Ureter (tissue), 1 donor: Measurements from ENCODE around the gene DUSP10. TPM values are rescaled to one million over a fixed set of nuclear protein-coding genes. Genes with fewer than 3 reads are reported as not detected.
A peak's percentile ranks its signal among the peaks of the same experiment; 100 is the strongest.

Experiments used
- DNase-seq: peaks from one replicate; pipeline ENCODE4 v3.0.0-alpha.2; 2020; ENCODE audit warnings: low spot score
- total RNA-seq: library from RNA; stranded (reverse); gene quantifications from one replicate; pipeline ENCODE4 v1.2.4, GENCODE V29; 2023
- donor health status: DM: yes; HTN: yes; CAD: no.

The DUSP10 gene
- total RNA-seq, 1 donor from 2014 or later = 5.0 TPM

DNA sequence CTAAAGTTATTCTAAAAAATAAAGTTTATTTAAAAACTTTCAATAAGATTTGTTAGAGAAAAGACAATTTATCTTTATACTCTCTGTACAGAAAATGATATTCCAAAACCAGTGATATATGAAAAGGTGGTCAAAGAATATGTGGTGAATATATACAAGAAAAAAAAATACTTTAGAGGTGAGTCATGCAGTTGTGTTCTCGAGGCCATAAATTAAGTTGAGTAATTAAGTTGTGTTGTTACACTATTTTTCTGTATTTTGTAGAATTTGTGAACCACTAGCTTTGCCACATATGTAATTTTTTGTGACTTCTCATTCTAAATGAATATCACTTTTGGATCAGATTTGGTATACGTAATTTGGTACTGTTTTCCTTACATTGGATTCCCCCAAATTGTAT is 23.6 kb upstream of the DUSP10 start:
- DNase-seq = no peak

GRCh38 chr1:221762121-221762520 is 20.2 kb upstream of the DUSP10 start:
- no peak for DNase-seq

DNA sequence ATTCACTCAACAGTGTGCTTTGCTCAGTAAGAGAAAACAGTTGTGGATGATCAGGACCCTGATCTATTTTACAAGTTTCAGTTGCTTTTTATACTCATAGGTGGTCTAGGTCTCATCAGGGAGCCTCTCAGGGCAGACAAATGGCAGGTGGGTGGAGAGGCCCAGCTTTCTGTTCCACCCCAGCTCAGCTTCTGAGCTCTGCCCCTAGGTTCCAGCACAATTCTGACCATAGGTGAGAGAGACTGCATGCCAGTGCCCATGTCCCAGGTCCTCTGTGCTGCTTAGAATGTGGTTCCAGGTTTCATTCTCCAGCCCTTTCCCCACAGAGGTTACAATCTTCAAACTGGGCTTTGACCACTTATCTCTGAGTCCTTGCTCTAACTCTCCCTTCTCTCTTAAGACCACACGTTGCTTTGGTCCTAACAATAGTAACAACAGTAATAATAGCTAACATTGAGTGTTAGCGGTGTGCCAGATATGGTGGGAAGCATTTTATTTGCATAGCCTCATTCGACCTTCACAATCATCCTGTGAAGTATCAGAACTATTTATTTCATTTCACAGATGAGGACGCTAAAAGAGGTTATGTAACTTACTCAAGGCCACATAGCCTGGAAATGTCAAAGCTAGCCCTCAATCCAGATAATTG is 19.6 kb upstream of the DUSP10 start:
- DNase-seq = no peak

DNA sequence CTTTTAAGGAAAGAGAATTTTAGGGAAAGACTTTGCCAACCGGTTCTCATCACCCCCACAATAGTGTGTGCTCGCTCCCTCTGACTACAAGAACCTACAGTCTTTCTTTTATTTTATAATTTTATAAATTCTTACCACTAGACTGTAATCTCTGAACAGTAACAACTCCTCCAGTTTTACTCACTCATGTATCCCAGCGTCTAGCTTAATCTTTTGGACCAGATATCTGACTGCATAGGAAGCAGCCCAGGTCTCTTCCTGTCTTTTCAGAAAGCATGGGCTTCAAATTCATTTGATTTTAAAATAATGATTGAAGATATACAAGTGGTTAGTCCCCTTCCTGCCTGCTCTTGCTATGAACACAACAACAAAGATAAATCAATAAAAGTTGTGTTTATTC is 19.0 kb upstream of the DUSP10 start:
- no peak for DNase-seq

GRCh38 chr1:221759436-221759835 is 17.5 kb upstream of the DUSP10 start:
- no peak for DNase-seq

GRCh38 chr1:221758455-221758854 is 16.6 kb upstream of the DUSP10 start:
- DNase-seq = no peak

GRCh38 chr1:221756830-221757551 is 15.1 kb upstream of the DUSP10 start:
- DNase-seq = no peak

DNA sequence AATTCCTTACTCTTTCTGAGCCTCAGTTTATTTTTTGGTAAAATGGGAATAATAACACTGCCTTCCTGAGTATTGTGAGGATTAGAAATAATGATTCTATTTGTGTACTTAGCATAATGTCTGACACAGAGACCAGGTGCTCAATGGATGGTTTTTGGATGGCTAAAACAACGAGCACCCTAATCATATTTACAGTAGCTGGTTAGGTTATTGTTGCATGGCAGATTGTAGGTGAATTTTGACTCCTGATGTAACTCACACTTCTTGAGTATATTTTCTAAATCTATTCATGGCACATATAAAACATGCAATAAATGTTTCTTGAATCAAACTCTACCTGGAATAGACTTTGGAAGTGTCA is 11.9 kb upstream of the DUSP10 start:
- no peak for DNase-seq

- no peak for DNase-seq
Observed at GRCh38 chr1:221751226-221751887, 9.5 kb upstream of the DUSP10 start.

GRCh38 chr1:221748981-221749380 is 7.1 kb upstream of the DUSP10 start:
- no peak for DNase-seq

DNA sequence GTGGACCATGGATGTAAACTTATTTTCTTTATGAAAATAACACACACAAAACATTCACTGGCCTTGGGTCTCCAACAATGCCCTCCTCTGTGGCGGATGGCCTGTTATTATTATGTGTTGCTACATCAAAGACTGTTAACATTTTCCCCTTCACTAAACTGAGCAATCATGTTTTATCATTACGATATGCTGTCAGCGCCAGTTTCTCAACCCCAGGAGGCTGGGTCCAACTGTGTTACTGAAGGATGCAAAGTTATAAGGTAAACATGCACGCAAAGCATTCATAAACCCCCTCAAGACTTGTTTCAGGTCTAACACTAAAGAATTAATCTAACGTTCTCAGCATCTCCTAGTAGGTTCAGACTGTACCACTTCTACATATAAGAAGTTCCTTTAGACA is 6.0 kb upstream of the DUSP10 start:
- DNase-seq = no peak

GRCh38 chr1:221743416-221744208 is 1.7 kb upstream of the DUSP10 start:
- no peak for DNase-seq

- peak; percentile 82 for DNase-seq
Observed at GRCh38 chr1:221742555-221743415, 896 bp upstream of the DUSP10 start.

- DNase-seq = peak; percentile 50
Observed at GRCh38 chr1:221740993-221741702, 741 bp downstream of the DUSP10 start.

DNA sequence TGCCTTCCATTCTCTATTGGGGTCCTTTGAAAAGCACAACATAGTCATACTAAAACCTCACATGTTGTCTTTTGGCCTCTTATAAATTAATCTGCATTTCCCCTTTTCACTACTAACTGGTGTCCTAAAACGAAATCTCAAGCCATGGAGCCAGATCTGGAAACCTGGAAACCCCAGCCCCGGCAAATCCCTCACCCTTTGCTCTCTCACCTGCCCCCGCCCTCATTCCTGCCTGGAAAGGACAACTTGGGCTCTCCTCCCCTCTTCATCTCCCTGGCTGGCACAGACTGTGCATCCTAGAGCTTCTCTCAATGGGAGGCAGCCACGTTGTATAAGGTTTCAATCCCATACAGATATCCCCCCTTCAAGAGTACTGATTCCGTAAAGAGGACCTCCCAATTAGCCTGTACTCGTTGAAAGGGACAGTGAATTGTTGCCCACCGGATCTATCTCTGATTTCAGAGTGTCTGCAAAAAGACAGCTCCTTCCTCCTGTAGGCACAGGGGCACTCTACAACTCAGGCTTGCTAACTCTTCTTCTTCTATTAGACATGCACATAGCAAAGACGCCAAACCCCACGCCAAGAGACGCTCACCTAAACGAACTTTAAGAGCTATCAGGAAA is 1.4 kb downstream of the DUSP10 start:
- no peak for DNase-seq

DNA sequence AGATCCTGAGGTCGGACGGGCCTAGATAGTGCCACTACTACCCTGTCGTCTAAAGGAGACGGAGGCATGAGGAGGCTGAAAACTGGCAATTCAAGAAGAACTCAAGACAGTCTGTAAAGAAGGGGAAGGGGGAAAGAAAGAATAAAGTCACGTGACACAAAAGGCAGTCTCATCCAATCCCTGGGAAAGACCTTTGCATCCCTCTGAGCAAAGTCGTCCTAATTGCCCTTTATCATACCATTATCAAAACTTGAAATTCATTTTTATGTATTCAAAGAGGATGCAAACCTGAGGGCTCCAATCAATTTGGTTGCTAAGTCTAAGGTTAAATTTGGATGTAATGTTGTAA is 2.2 kb downstream of the DUSP10 start:
- DNase-seq = no peak

GRCh38 chr1:221739018-221739676 is 2.7 kb downstream of the DUSP10 start:
- DNase-seq = no peak

- DNase-seq = no peak
Observed at GRCh38 chr1:221736714-221737113, 5.2 kb downstream of the DUSP10 start.

DNA sequence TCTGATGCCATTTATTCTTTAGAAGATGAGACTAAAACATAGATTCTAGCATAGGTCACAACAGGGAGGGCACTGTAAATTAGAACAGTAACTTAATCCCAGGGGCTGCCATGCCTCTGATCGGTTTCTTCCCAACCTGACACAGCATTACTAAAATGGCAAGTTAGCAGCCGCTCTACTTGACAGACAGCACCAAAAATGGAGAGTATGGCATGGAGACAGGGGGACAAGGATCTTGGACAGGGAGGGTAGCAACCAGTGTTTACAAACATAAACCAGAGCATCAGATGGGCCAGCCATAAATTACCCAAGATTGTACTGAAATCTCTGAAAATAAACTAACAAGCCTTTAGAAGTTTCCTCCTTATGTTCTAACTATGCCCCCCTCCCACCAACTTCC is 5.9 kb downstream of the DUSP10 start:
- no peak for DNase-seq

DNA sequence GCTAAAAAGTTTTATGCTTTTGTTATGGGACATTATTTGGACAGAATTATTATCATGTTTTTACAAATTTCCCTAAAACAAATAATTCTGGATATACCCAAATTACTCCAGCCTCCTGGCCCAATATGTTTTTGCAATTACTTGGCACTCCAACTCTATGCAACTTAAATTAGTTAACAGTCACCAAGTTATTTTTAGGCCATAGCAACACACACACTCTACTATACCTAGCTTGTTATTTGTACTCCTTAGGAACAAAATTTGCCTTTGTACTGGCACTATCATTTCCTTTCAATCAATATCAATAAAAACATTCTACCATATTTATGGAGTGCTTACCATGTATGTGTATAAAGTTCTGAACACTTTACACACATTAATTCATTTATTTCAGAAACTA is 7.7 kb downstream of the DUSP10 start:
- no peak for DNase-seq
